ENCODE results near the gene AKT1S1.

The AKT1S1 gene

GRCh38 chr19:49872245-49873128 lies 4.7 kb downstream of the AKT1S1 start:
- no peak overlapping the region for H3K27ac ChIP-seq (ENCODE audit: low read depth, low read length)
- peaks cover 13% of the 10 kb centered on the region for H3K4me1 ChIP-seq (ENCODE audit: control insufficient read depth, insufficient read depth, low read length)
- no peak overlapping the region for H3K9ac ChIP-seq (ENCODE audit: low read length)
- H3K27me3 ChIP-seq (ENCODE audit: control insufficient read depth, insufficient read depth, low read length) = no peaks in the 10 kb centered on the region
- H3K4me3 ChIP-seq (ENCODE audit: low read depth, low read length) = no peak overlapping the region
- H3K9me3 ChIP-seq (ENCODE audit: control insufficient read depth, insufficient read depth, low read depth, low read length) = no peaks in the 10 kb centered on the region
- H3K36me3 ChIP-seq (ENCODE audit: control insufficient read depth, insufficient read depth, low read length) = no peaks in the 10 kb centered on the region

GRCh38 chr19:49871349-49871985 lies 5.7 kb downstream of the AKT1S1 start:
- peaks cover 14% of the 10 kb centered on the region for H3K4me1 ChIP-seq (ENCODE audit: control insufficient read depth, insufficient read depth, low read length)
- H3K9me3 ChIP-seq (ENCODE audit: control insufficient read depth, insufficient read depth, low read depth, low read length) = no peaks in the 10 kb centered on the region
- H3K27ac ChIP-seq (ENCODE audit: low read depth, low read length) = no peak overlapping the region
- no peak overlapping the region for H3K4me3 ChIP-seq (ENCODE audit: low read depth, low read length)
- no peak overlapping the region for H3K9ac ChIP-seq (ENCODE audit: low read length)
- no peaks in the 10 kb centered on the region for H3K36me3 ChIP-seq (ENCODE audit: control insufficient read depth, insufficient read depth, low read length)
- H3K27me3 ChIP-seq (ENCODE audit: control insufficient read depth, insufficient read depth, low read length) = no peaks in the 10 kb centered on the region

DNA sequence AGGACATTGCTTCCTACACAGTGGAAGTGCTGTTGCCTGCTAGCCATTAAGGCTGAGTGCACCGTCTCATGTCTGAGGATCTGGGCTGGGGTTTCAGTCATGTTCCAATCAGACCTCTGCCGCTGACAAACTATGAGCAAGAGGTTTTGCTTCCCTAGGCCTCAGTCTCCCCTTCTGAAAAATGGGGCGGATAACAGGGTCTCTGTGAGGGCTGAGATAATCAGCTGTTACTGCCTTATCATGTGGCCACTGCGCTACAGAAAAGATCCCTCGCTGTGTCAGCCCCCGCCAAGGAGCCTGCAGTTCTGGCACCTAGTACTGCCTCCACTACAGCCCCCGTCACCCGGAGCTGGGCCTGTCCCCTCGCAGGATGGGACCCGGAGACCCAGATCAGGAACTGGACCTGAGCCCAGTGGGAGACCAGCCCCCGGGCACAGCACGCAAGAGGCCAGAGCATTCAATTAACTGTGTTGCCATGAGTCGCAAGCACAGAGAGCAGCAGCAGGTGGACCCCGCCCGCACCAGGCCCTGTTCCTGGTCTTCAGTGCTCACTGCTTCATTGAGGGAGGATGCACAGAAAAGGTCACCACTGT lies 6.8 kb downstream of the AKT1S1 start:
- no peaks in the 10 kb centered on the region for H3K36me3 ChIP-seq (ENCODE audit: control insufficient read depth, insufficient read depth, low read length)
- H3K4me3 ChIP-seq (ENCODE audit: low read depth, low read length) = peak overlapping the region; percentile 63
- no peaks in the 10 kb centered on the region for H3K27me3 ChIP-seq (ENCODE audit: control insufficient read depth, insufficient read depth, low read length)
- no peaks in the 10 kb centered on the region for H3K9me3 ChIP-seq (ENCODE audit: control insufficient read depth, insufficient read depth, low read depth, low read length)
- 0 out of 2 replicates have a peak overlapping the region, but pooled peaks have one; percentile 44 for H3K27ac ChIP-seq (ENCODE audit: low read depth, low read length)
- H3K9ac ChIP-seq (ENCODE audit: low read length) = peak overlapping the region; percentile 68
- peaks cover 22% of the 10 kb centered on the region for H3K4me1 ChIP-seq (ENCODE audit: control insufficient read depth, insufficient read depth, low read length)

- H3K9me3 ChIP-seq (ENCODE audit: control insufficient read depth, insufficient read depth, low read depth, low read length) = no peaks in the 10 kb centered on the region
- H3K9ac ChIP-seq (ENCODE audit: low read length) = peak overlapping the region; percentile 68
- H3K27me3 ChIP-seq (ENCODE audit: control insufficient read depth, insufficient read depth, low read length) = no peaks in the 10 kb centered on the region
- peak overlapping the region; percentile 44; the same call in 1 of the 2 replicates for H3K27ac ChIP-seq (ENCODE audit: low read depth, low read length)
- H3K36me3 ChIP-seq (ENCODE audit: control insufficient read depth, insufficient read depth, low read length) = peaks cover 5% of the 10 kb centered on the region
- H3K4me3 ChIP-seq (ENCODE audit: low read depth, low read length) = peak overlapping the region; percentile 63
- peaks cover 21% of the 10 kb centered on the region for H3K4me1 ChIP-seq (ENCODE audit: control insufficient read depth, insufficient read depth, low read length)
Measured at GRCh38 chr19:49869484-49870308, 7.5 kb downstream of the AKT1S1 start.

DNA sequence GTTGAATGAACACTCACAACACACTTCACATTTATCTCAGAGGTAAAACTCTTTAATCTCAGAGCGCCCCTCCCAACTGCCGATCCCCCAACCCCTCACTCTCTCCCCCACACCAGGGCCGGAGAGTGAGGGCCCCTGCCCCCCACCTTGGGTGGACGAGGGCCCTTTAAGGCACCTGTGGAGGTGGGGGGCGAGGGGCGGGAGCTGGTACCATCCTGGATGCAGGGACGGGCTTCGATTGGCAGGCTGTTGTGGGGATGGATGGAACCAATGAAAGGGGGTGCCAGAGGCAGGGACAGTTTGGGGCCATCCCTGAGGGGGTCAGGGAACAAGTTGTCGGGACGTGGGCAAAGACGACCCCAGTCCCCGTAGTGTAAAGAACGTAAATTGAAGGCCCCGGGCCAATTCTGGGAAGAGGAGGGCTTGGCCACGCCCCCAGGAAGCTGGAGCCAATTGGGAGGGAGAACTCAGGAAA lies 8.1 kb downstream of the AKT1S1 start:
- Histone ChIP-seq H3K27ac (ENCODE audit: low read depth, low read length) (no peak overlapping the region), H3K9ac (ENCODE audit: low read length) (no peak overlapping the region), H3K27me3 (ENCODE audit: control insufficient read depth, insufficient read depth, low read length) (no peaks in the 10 kb centered on the region), H3K4me3 (ENCODE audit: low read depth, low read length) (peak overlapping the region; percentile 59), H3K36me3 (ENCODE audit: control insufficient read depth, insufficient read depth, low read length) (peaks cover 11% of the 10 kb centered on the region), H3K4me1 (ENCODE audit: control insufficient read depth, insufficient read depth, low read length) (peaks cover 21% of the 10 kb centered on the region), H3K9me3 (ENCODE audit: control insufficient read depth, insufficient read depth, low read depth, low read length) (no peaks in the 10 kb centered on the region)

- Histone ChIP-seq H3K27me3 (ENCODE audit: control insufficient read depth, insufficient read depth, low read length) (no peaks in the 10 kb centered on the region), H3K9ac (ENCODE audit: low read length) (peak within 1 kb of the TSS; percentile 87), H3K27ac (ENCODE audit: low read depth, low read length) (peak within 1 kb of the TSS; percentile 93), H3K4me3 (ENCODE audit: low read depth, low read length) (peak within 1 kb of the TSS; percentile 97), H3K9me3 (ENCODE audit: control insufficient read depth, insufficient read depth, low read depth, low read length) (no peaks in the 10 kb centered on the region), H3K36me3 (ENCODE audit: control insufficient read depth, insufficient read depth, low read length) (peaks cover 26% of the 10 kb centered on the region), H3K4me1 (ENCODE audit: control insufficient read depth, insufficient read depth, low read length) (peaks cover 24% of the 10 kb centered on the region)
Measured at GRCh38 chr19:49866933-49867782, 10.0 kb downstream of the AKT1S1 start, which contains the start of gene PNKP. PNKP (minus strand) TSS chr19:49867576; CDS start chr19:49867204, 372 bp downstream.

GRCh38 chr19:49864890-49865289 lies 12.3 kb downstream of the AKT1S1 start:
- Histone ChIP-seq H3K9ac (ENCODE audit: low read length) (no peak overlapping the region), H3K4me1 (ENCODE audit: control insufficient read depth, insufficient read depth, low read length) (peaks cover 24% of the 10 kb centered on the region), H3K27me3 (ENCODE audit: control insufficient read depth, insufficient read depth, low read length) (no peaks in the 10 kb centered on the region), H3K36me3 (ENCODE audit: control insufficient read depth, insufficient read depth, low read length) (peaks cover 47% of the 10 kb centered on the region), H3K27ac (ENCODE audit: low read depth, low read length) (no peak overlapping the region), H3K9me3 (ENCODE audit: control insufficient read depth, insufficient read depth, low read depth, low read length) (no peaks in the 10 kb centered on the region), H3K4me3 (ENCODE audit: low read depth, low read length) (no peak overlapping the region)

DNA sequence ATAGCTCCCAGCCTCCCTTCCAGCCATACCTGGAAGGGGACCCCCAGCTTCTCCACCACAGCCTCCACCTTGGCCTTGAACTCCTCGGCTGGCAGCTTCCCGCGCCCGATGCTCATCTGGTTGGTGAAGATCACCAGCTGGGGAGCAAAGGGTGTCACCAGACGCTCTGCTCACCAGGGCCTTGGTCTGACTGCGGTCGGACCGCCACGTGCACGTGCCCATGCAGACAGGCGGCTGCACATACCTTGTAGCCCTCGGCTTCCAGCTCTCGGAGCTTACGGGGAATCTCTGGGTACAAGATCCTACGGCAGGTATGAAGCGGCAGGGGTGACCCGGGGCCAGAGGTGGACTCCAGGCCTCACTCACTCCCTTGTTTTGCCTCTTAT lies 13.2 kb downstream of the AKT1S1 start:
- Histone ChIP-seq H3K36me3 (ENCODE audit: control insufficient read depth, insufficient read depth, low read length) (peaks cover 55% of the 10 kb centered on the region), H3K9ac (ENCODE audit: low read length) (no peak overlapping the region), H3K27me3 (ENCODE audit: control insufficient read depth, insufficient read depth, low read length) (no peaks in the 10 kb centered on the region), H3K27ac (ENCODE audit: low read depth, low read length) (no peak overlapping the region), H3K9me3 (ENCODE audit: control insufficient read depth, insufficient read depth, low read depth, low read length) (no peaks in the 10 kb centered on the region), H3K4me3 (ENCODE audit: low read depth, low read length) (no peak overlapping the region), H3K4me1 (ENCODE audit: control insufficient read depth, insufficient read depth, low read length) (peaks cover 24% of the 10 kb centered on the region)

- no peak overlapping the region for H3K4me3 ChIP-seq (ENCODE audit: low read depth, low read length)
- H3K9ac ChIP-seq (ENCODE audit: low read length) = no peak overlapping the region
- H3K9me3 ChIP-seq (ENCODE audit: control insufficient read depth, insufficient read depth, low read depth, low read length) = no peaks in the 10 kb centered on the region
- no peak overlapping the region for H3K27ac ChIP-seq (ENCODE audit: low read depth, low read length)
- H3K4me1 ChIP-seq (ENCODE audit: control insufficient read depth, insufficient read depth, low read length) = peaks cover 24% of the 10 kb centered on the region
- H3K27me3 ChIP-seq (ENCODE audit: control insufficient read depth, insufficient read depth, low read length) = no peaks in the 10 kb centered on the region
- H3K36me3 ChIP-seq (ENCODE audit: control insufficient read depth, insufficient read depth, low read length) = peaks cover 60% of the 10 kb centered on the region
Measured at GRCh38 chr19:49863254-49863934, 13.8 kb downstream of the AKT1S1 start.
